GM21381 (cell line): ENCODE measurements around the gene ADAMTS2.
"Not testable (repeated sequence)": the region's sequence is repeated elsewhere in the genome, so short reads cannot be mapped to it uniquely, and the experiment has no call there.

Experiments
- ATAC-seq: cut with Tn5 transposase; IDR thresholded peaks from one replicate; pipeline ENCODE4 v1.9.1; 2021; ENCODE audit warnings: mild to moderate bottlenecking, moderate library complexity; ENCODE audit not compliant: unreplicated experiment

ADAMTS2 gene

DNA sequence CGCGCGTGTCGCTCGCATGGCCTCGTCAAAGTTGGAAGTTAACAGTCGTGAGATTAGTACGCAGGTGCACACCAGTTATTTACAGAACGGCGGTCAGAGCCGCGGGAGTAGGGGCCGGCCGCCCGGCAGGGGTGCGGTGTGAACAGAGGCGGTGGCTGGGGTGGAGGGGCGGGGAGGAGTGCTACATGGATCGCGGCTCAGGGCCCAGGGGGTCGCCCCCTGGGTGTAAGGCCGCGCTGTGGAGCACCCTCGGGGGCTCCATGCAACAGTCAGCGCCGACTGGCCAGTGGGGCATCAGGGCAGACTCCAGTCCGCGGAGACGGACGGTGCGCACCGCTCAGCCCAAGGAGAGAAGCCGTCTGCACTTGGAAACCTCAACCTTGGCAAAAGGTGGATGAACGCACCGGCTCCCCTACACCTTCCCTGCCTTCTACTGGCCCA is 224.8 kb downstream of the ADAMTS2 start:
- no peak for ATAC-seq

DNA sequence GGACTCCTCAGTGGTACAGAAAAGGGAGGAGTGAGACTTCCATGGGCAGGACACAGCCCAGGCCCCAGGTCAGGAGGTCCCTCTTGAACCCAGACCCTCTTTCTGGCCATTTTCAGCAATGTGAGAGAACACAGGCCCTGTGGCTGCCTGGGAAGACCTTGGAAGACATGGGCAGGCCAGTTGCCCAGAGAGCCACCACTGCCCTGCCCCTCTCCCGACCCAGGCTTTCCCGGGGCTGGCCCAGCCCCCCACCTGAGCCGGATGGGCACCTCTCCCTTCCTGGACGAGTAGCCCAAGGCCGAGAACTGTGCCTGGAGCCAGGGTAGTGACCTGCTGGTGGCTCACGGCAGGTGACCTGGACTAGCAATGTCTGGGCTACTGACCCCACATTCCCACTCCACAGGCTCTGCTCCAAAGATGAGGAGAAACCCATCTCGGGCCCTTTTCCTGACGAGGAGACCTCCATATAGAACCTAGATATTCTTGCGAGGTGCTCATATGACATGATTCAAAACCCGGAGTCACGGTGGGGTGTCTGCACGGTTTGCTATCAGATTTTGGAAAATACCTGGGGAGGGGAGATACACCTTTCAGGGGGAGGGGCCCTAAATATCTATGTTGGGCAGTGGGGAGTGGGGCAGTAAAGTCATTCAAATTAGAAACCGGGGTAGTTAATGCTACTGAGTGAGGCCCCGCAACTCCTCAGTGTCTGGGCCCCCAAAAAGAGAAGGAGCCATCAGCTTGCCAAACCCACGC is 225.7 kb downstream of the ADAMTS2 start:
- ATAC-seq, result no peak

DNA sequence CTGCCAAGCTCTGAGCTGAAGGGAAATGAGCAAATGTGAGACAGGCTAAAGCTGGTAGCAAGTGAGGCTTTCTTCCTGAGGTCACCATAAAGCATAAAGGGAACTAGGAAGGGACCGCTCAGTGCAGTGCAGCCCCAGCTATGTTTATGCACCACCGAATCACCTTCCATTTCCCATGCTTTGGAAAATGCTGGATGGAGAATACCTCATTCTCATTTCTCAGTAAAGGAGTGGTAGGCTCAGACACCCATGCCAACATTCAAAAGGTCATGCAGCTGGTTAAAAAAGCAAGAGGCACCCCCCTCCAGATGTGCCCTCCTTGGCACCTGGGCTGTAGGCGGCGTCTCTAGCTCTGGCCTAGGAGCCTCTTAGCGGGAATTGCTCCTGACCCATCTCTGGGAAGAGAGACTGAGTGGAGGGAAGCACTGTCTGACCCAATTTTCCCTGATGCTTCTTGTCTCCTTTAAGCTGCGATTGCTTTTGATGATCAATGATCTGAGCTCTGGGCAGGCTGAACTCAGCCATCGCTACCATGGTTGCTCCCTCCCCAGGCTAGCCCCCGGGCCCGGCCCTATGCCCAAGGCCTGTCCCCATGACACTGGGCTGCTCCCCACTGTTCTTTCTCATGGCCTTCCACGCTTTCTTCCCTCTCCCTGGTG is 226.4 kb downstream of the ADAMTS2 start:
- ATAC-seq, result no peak

DNA sequence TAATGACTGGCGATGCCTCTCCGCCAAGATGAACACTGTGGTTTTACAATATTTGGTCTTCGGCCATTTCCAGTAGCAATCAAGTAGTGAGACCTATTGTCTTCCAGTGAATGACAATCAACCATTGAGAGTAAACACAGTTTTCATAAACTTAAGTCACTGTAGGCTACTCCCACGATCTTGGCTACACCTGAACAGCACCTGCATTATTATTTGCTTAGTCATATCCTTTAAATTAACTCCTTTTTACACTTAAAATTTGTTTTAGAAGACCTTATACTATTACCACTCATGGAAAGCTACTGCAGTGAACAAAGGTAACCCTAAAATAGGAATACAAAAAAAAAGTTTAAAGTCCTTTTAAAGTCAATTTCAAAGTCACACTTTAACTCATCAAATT is 226.9 kb downstream of the ADAMTS2 start:
- no peak for ATAC-seq

DNA sequence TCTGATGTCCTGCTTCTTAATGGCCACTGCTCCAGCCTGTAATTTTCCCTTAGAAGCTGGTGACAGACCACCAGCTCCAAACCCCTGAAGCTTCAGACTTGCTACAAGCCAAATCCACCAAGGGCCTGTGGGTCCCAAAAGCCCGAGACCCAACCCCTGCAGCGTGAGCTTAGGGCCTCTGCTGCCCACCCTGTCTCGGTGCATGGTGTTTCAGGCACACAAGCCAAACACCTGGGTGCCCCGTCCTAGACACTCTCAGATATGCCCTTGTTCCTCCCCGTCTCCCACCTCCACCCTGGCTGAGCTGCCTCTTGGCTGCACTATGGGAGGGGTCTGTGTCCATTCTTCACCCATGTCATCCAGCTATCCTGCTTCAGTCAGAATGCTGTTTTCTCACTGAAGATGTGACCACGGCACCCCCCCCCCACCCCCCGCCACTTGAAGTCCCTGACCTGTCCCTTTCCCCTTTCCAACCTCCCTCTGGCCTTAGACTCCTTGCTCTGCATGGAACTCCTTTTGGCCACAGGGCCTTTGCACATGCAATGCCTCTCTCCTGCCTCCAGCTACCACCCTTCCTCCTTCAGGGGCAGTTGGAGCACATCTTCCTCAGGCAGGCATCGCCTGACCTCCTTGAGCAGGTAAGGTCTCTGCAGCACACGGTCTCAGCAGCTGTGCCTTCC is 229.3 kb downstream of the ADAMTS2 start:
- no peak for ATAC-seq

DNA sequence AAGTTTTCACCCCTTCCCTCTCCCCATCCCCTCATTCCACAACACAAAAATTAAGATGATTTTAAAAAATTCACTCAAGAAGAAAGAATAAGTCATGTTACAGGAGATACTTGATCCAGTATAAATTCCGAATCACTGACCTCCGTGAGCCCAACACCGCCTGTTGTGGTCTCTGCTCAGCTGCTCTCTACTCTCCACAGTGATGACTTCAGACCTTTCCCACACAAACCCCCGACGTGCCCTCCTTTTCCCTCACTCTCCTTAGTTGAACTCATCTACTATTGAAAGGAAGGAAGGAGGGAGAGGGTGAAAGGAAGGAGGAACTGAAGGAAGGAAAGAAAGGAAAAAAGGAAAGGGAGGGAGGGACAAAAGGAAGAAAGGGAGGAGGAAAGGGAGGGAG is 230.0 kb downstream of the ADAMTS2 start:
- no peak for ATAC-seq

DNA sequence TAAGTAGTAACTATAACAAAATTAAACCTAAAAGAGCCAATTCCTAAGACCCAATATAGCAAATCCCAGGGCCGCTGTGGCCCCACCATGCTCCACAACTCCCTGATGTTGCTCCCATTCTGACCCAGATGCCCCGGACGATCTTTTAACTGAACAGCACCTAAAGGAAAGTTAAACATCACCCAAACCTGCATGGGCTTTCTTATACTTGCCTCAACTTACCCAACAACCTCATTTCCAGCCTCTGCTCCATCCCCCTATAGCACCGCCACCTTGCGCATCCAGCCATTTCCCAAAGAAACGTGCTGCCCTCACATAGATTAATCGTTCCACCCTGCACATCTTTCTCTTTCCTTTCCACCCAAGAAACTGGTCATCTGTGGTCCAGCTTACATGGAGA is 230.5 kb downstream of the ADAMTS2 start:
- ATAC-seq, result no peak

DNA sequence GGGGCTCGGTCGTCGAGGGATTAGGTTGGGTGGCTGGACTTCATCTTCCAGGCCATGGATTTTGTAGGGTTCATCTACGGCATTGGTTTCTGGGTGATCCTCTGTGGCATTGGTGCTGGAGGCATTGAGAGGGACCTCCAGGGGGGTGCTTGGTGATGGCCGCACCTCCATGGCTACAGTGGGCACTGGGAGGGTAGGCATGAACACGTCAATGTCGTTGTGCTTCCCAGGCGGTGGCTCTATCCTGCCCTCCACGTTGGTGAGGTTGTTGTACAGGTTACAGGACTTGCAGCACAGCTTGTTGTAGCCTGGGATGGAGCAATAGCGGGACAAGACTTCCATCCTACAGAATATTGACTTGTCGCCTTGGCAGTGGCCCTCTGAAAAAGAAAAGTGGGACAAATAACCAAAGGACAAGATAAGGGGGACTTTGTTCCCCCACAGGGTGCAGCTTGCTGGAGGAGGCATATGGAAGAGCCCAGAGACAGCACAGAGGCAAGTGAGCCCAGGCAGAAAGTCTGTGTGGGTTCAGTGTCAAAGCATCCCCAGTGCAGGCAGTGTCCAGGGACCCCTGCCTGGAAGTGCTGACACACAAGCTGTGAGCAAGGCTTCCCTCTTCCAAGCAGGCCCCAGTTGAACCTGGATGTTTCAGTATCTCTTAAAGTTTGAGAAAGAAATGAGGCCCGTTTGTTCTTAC is 231.2 kb downstream of the ADAMTS2 start:
- ATAC-seq, result no peak

DNA sequence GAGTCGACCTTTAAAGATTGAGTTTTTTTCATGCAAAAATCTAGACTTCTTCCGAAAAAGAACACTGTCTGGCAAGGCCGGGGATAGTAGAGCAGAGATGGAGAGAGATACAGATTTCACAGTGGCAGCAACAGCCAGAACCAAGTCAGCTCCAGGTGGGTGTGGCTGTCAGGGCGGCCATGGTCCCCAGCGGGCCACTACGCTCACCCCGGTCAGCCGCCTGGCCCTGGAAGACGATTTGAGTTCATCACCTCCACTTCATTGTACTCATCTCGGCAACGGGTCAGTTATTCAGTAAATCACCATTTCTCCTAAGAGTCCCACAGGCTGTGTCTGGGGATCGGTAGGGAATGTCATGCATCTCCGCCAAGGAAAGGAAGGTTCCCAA is 232.1 kb downstream of the ADAMTS2 start:
- no peak for ATAC-seq

DNA sequence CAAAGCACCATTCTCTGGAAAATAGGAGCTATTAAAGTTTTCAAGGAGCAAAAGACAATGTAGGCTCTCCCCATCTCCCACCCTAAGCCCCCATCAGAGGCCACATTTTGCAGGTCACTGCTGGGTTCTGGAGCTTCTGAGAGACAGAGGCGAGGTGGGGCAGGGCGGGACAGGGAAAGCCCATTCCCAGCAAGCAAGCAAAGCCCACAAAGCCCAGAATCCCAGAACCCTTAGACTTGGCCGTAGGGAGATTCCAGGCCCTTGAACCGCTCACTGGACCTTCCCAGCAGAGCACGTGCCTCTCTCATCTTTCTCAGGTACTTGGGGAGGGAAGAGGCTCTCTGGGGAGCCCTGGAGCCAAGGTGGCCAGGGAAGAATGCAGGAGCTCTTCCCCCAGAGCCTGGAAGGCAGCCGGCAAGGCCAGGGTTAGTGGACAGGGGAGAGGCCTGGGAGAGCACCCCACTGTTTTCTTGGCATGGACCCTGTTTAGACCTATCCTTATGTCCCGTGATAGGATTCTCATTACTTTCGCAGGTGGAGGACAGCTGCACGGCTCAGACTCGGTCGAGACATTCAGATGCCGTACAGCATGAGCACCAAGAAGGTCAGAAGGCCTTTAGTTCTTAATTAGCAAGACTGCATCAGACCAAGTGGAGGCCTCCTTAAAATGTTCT is 232.7 kb downstream of the ADAMTS2 start:
- no peak for ATAC-seq

DNA sequence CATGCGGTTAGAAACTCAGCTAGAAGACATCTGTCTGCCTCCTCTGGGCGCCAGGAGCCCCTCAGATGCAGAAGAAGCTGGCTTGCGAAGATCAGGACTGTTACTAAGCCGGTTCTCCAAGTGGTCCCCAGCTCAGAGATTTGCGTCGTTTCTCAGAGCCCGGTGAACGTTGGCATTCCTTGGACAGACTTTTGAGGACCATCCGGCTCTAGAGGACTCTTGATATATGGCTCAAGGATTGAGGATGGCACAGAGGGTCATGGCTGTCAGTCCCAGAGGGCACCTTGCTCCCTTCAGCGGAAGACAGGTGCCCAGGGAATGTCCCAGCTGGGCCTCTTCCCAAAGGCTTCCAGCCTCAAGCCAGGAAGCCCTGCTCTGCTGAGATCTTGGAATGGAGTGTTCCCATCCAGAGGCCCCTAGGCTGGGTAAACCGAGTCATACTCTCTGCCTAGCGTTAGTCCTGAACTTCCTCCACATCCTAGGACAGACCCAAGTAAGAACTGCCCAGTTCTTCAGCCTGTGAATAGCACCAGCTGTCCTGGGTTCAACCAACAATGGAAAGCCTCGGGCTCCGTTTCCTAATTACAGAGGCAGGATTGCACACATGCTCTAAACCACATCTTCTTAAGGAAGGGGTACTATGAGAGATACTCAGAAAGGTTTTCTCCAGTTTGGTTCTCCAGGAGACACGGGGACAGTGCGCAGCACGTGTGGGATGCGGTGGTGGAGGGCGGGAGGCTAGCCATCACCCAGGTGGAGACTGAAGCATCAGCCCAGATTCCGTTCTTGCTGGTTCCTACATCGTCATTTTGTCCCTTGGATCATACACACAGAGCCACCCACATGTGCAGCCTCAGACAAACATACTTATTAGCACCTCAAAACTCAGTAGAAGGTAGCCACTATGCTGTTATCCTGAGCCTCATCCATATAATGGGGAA is 233.7 kb downstream of the ADAMTS2 start:
- ATAC-seq, result no peak

DNA sequence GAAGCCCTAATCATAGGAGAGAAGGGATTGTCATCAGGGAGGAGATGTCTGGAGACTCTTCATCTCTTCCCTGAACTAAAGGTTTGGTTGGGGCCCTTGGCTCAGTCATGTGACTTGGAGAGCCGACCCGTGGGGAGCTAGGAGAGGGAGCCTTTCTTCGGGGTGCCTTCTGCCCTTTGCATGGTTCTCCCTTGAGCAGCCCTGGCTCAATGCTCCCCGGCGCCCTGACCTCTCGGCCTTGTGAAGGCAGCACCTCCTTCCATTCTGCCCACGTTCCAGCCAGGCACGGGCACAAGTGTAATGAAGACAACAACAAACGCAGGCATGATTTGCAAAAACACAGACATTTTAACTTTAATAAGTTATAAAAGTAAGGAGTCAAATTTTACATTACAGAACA is 234.7 kb downstream of the ADAMTS2 start:
- no peak for ATAC-seq

DNA sequence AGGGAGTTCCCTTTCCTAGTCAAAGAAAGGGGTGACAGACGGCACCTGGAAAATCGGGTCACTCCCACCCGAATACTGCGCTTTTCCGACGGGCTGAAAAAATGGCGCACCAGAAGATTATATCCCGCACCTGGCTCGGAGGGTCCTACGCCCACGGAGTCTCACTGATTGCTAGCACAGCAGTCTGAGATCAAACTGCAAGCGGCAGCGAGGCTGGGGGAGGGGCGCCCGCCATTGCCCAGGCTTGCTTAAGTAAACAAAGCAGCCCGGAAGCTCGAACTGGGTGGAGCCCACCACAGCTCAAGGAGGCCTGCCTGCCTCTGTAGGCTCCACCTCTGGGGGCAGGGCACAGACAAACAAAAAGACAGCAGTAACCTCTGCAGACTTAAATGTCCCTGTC is 244.0 kb downstream of the ADAMTS2 start:
- ATAC-seq, result not testable (repeated sequence)

DNA sequence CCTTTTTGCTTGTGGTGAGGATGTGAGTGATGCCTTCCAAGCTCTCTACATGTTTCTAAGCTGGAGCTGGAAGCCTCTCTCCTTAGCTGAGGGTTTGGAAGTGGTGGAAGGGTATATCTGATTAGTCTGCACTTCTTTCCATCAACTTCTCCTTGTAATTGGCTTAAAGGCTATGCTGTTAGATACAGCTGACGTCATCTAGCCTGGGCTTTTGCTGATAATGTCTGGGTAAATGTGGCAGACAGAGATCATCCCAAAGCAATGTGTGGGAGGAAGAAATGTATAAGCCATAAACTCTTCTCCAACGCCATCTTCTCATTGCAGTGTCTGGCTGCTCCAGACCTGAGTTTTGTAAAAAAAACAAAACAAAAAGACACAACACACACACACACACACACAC is 255.8 kb downstream of the ADAMTS2 start:
- no peak for ATAC-seq

DNA sequence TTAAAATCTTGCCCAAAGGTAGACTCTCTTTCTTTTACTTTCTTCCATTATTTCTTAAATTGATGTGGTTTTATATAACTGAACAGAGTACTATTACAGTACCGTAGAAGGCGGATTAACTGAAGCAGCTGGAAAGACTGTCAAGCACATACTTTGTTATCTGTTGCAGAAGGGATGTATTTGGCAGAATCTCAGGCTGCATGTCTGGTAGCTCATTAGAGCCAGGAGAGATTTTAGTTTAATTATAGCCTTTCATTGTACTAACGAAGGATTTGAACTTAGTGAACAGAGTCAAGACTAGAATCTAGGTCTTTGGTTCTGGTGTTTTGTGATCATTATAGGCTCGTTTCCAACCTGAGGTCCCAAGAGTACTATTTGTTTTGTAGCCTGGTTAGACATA is 264.5 kb downstream of the ADAMTS2 start:
- no peak for ATAC-seq

DNA sequence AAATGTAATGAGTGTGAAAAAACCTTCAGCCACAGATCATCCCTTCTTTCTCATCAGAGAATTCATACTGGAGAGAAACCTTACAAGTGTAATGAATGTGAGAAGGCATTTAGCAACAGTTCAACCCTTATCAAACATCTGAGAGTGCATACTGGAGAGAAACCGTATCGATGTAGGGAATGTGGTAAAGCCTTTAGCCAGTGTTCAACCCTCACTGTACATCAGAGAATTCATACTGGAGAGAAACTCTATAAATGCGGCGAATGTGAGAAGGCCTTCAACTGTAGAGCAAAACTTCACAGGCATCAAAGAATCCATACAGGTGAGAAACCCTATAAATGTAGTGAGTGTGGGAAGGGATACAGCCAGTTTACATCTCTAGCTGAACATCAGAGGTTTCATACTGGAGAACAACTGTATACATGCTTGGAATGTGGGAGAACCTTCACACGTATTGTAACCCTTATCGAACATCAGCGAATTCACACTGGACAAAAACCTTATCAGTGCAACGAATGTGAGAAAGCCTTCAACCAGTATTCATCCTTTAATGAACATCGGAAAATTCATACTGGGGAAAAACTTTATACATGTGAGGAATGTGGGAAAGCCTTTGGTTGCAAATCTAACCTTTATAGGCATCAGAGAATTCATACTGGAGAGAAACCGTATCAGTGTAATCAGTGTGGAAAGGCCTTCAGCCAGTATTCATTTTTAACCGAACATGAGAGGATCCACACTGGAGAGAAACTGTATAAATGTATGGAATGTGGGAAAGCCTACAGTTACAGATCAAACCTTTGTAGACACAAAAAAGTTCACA is 265.9 kb downstream of the ADAMTS2 start:
- no peak for ATAC-seq

DNA sequence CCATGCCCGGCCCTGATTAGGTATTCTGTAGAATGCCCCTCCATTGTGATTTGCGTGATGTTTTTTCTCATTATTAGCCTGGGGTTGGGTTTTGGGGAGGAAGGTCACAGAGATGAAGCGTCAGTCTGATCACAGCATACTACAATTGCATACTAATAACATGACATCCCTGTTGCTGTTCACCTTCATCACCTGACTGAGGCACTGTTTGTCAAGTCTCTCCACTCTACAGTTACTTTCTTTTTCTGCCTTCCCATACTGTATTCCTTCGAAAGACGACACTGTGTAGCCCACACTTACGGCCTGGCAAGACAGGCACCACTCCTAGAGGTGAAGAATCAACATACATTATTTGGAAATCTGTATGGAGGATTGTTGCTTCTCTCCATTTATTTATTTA is 279.6 kb downstream of the ADAMTS2 start:
- ATAC-seq, result no peak

DNA sequence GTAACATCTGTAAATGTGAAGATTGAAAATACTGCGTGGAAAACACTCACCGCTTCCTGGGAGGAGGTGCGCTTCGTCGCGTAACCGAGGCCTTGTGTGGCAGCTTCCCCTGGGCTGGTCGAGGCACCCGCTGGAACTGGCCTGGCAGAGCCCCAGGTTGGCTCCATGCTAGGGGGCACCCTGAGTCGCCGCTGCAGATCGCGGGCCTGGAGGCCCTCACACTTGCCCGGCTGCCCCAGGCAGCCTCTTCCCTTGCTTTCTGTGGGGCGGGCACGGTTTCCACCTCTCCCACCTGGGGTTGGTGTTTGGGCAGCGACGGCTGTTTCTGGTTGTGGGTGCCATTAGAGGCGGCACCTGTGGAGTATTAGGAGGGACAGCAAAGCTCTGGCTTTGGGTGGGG is 284.2 kb downstream of the ADAMTS2 start:
- ATAC-seq, result no peak
